Measurements from ENCODE around the gene ERLEC1.

- no peak for TF ChIP-seq CTCF (IDR thresholded peaks at IDR 0.05)
- TF ChIP-seq POLR2A (IDR thresholded peaks at IDR 0.05) = no peak
These were observed 56.0 kb downstream of the ERLEC1 start for GRCh38 chr2:53842891-53843290.

Data from thyroid gland (tissue), 4 donors.